ACC112 (cell line): Measurements from ENCODE around the gene FRMD4A.

ENCODE experiments used
- H2AFZ ChIP-seq: fragments of 200-600 bp; sonication (generic); one replicate; pipeline ENCODE4 v1.6.0; 2017; ENCODE audit warnings: antibody characterized with exemption, low read length; ENCODE audit not compliant: unreplicated experiment
- H3K27ac ChIP-seq: fragments of 200-600 bp; sonication (generic); 2 replicates; pipeline ENCODE4 v1.5.1; 2014; ENCODE audit warnings: low read depth, mild to moderate bottlenecking, antibody characterized with exemption, low read length, moderate library complexity
- H3K27me3 ChIP-seq: fragments of 200-600 bp; sonication (generic); 2 replicates; pipeline ENCODE4 v1.6.1; 2014; ENCODE audit warnings: mild to moderate bottlenecking, antibody characterized with exemption, low read length, moderate library complexity, mixed read lengths; ENCODE audit not compliant: insufficient read depth
- H3K36me3 ChIP-seq: fragments of 200-600 bp; sonication (generic); 2 replicates; pipeline ENCODE4 v1.6.1; 2016; ENCODE audit warnings: mild to moderate bottlenecking, antibody characterized with exemption, low read length, moderate library complexity, mixed read lengths; ENCODE audit not compliant: insufficient read depth
- H3K4me1 ChIP-seq: fragments of 200-600 bp; sonication (generic); one replicate; pipeline ENCODE4 v1.6.1; 2016; ENCODE audit warnings: low read length, mixed read lengths; ENCODE audit not compliant: insufficient read depth, unreplicated experiment, control insufficient read depth
- H3K4me3 ChIP-seq: fragments of 200-600 bp; sonication (generic); 2 replicates; pipeline ENCODE4 v1.5.1; 2014; ENCODE audit warnings: mild to moderate bottlenecking, low read depth, low read length
- H3K79me2 ChIP-seq: fragments of 200-600 bp; sonication (generic); one replicate; pipeline ENCODE4 v1.6.0; 2016; ENCODE audit warnings: low read length; ENCODE audit not compliant: control insufficient read depth, unreplicated experiment, insufficient read depth

The FRMD4A gene

GRCh38 chr10:14261336-14261735, 69.4 kb downstream of the FRMD4A start:
- Histone ChIP-seq H3K27ac (no peak overlapping the region), H3K36me3 (no peaks in the 10 kb centered on the region), H2AFZ (no peak overlapping the region), H3K4me3 (no peak overlapping the region), H3K4me1 (no peaks in the 10 kb centered on the region), H3K27me3 (peaks cover 75% of the 10 kb centered on the region), H3K79me2 (no peaks in the 10 kb centered on the region)

DNA sequence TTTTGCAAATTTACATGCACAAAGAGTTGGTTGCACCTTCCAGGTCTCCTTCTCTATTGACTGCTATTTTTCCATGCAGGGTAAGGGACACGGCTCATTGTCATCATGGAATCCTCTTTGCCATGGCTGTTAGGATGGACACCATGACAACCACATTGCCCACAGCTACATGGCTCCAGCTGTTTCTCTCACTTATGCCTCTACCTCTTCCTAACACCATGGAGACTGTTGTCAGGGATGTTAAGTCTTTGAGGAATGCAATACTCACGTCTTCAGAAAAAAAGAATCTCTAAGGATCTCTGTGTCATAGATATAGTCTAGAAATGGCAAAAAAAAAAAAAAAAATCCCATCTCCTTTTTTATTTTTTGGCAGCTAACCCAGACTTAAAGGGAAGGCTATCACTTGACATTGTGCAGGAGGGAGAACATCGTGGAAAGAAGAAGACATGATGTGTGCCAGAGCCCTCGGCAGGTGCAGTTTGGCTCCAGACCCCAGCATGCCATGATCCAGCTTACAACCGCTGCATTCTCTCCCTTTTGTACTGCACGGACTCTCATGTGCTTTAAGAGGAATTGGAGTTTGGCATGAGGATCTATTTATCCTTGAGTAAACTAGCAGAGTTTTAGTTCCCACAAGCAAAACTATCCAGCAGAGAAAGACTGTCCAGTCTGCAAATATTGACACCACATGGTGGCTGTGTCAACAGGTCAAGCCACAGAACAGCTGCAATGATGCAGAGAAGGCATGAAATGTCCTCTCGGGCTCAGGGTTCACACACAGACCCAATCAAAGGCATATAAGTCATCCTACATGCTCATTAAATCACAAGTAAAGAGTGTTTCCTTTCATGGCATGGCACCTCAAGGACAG, 70.8 kb downstream of the FRMD4A start:
- H3K4me3 ChIP-seq: no peak overlapping the region
- no peaks in the 10 kb centered on the region for H3K36me3 ChIP-seq
- no peaks in the 10 kb centered on the region for H3K79me2 ChIP-seq
- peaks cover 68% of the 10 kb centered on the region for H3K27me3 ChIP-seq
- no peak overlapping the region for H3K27ac ChIP-seq
- H2AFZ ChIP-seq: no peak overlapping the region
- H3K4me1 ChIP-seq: no peaks in the 10 kb centered on the region

GRCh38 chr10:14254368-14254767, 76.4 kb downstream of the FRMD4A start:
- no peak overlapping the region for H3K27ac ChIP-seq
- no peaks in the 10 kb centered on the region for H3K4me1 ChIP-seq
- H3K36me3 ChIP-seq: no peaks in the 10 kb centered on the region
- H3K4me3 ChIP-seq: no peak overlapping the region
- no peak overlapping the region for H2AFZ ChIP-seq
- H3K79me2 ChIP-seq: no peaks in the 10 kb centered on the region
- peaks cover 62% of the 10 kb centered on the region for H3K27me3 ChIP-seq

- H3K36me3 ChIP-seq: no peaks in the 10 kb centered on the region
- H3K27me3 ChIP-seq: peaks cover 58% of the 10 kb centered on the region
- H3K4me3 ChIP-seq: no peak overlapping the region
Measured at GRCh38 chr10:14253711-14254110, 77.0 kb downstream of the FRMD4A start.

DNA sequence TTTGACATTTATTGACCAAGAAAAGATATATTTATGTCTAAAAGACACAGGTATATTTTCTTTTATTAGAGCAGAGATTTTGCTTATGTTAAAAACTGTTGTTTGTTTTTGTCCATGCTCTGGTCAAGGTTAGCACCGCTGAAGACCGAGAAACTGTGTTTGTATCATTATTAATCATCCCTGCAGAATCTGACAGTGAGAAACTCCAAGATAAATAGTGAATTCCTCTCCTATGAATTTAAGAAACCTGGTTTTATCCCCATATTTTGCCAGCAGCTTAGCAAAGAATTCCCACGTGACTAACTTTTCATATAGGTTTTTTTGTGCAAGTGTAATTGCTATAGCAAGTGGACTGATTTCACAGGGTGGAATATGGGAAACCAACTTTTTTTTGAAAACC, 77.6 kb downstream of the FRMD4A start:
- H3K4me3 ChIP-seq: no peak overlapping the region
- no peak overlapping the region for H3K27ac ChIP-seq
- no peaks in the 10 kb centered on the region for H3K4me1 ChIP-seq
- H2AFZ ChIP-seq: no peak overlapping the region
- H3K79me2 ChIP-seq: no peaks in the 10 kb centered on the region
- H3K36me3 ChIP-seq: no peaks in the 10 kb centered on the region
- peaks cover 53% of the 10 kb centered on the region for H3K27me3 ChIP-seq

More at GRCh38 chr10:14253711-14254110, 77.0 kb downstream of the FRMD4A start:
- Histone ChIP-seq H3K79me2 (no peaks in the 10 kb centered on the region), H3K27ac (no peak overlapping the region), H3K4me1 (no peaks in the 10 kb centered on the region), H2AFZ (no peak overlapping the region)

DNA sequence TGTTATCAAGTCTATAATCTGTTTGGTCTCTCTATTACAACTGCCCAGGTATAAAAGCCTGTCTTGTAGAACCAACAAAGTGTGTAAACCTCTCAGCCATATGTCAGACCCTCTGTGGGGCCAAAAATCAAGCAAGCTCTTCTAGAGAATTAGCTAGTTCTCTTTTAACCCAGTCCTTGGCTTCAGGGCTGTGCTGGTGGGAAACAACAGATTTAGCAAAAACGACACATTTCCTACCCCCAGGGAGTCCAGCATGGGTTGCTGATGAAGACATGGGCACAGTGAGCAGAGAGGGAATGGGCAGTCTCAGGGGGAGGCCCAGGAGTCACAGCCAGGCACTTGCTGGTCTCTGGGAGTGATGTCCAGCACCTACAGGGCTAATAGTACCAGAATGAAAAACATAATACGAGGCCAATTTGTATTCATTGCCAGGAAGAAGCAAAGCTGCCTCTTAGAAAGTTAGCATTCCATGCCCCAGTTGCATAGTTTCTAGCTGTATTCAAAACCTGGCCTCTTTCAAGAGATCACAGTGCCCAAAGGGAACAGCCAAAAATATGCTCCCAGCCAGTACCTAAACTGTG, 80.1 kb downstream of the FRMD4A start:
- Histone ChIP-seq H3K4me3 (no peak overlapping the region), H3K36me3 (no peaks in the 10 kb centered on the region), H3K79me2 (no peaks in the 10 kb centered on the region), H3K27me3 (peaks cover 44% of the 10 kb centered on the region), H3K4me1 (no peaks in the 10 kb centered on the region), H3K27ac (no peak overlapping the region), H2AFZ (no peak overlapping the region)

DNA sequence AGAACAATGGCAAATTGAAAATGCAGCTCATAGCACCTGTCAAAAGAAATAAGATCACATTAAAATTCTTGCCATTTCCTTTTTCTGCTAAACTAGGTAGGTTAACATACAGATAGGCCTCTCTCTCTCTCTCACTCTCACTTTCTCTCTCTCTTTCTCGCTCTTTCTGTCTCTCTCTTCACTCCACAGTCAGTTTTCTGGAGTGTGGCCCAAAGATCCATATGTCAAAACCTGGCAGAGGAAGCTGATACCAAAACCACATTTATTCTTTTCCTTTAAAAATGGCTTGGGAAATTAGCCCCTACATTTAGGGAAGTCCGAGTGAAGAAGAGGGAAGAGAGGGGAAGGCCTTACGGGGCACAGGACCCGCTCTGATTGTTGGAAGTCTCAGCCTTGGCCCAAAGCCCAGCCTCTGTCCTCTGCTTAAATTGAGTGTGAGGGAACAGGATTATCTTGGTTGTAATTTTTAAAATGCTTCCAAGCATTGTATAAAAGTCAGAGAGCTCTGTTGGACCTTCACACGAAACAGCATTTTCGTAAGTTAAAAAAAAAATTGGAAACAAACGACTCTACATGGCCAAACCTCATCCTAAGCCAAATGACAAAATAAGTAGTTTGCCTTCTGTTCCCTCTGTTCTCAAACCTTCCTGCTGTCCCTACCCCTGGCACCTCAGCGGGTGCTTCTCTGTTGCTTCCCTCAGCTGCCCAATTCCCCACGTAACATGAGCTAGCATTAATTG, 83.2 kb downstream of the FRMD4A start:
- Histone ChIP-seq H3K27ac (no peak overlapping the region), H3K4me1 (peaks cover 11% of the 10 kb centered on the region), H3K36me3 (no peaks in the 10 kb centered on the region), H2AFZ (no peak overlapping the region), H3K79me2 (no peaks in the 10 kb centered on the region), H3K4me3 (no peak overlapping the region), H3K27me3 (peaks cover 20% of the 10 kb centered on the region)

DNA sequence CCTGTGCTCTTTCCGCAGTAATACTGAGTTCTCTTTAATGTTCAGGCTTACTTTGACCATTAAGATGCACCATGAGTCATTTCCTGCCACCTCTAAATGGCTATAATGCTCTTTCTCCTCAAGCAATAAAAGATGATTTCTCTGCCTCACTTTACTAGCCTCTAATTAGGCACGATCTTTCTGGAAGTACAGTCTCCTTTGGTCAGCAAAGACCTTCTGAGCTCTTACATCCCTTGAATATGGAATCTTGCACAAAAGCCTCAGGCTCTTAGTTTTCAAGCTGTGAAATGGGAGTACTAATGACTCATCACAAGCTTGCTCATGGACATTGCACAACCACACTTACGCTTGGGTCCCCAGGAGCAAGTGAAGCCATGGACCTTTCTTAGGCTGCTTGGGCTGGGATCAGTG, 85.9 kb downstream of the FRMD4A start:
- H3K27me3 ChIP-seq: peaks cover 19% of the 10 kb centered on the region
- no peaks in the 10 kb centered on the region for H3K36me3 ChIP-seq
- H3K79me2 ChIP-seq: no peaks in the 10 kb centered on the region
- H3K4me1 ChIP-seq: peaks cover 11% of the 10 kb centered on the region
- H3K4me3 ChIP-seq: no peak overlapping the region
- H3K27ac ChIP-seq: no peak overlapping the region
- H2AFZ ChIP-seq: no peak overlapping the region

- H3K27me3 ChIP-seq: peaks cover 23% of the 10 kb centered on the region
- H3K36me3 ChIP-seq: no peaks in the 10 kb centered on the region
- H3K27ac ChIP-seq: no peak overlapping the region
- H3K4me3 ChIP-seq: no peak overlapping the region
- H3K79me2 ChIP-seq: no peaks in the 10 kb centered on the region
- H2AFZ ChIP-seq: no peak overlapping the region
- peaks cover 11% of the 10 kb centered on the region for H3K4me1 ChIP-seq
Measured at GRCh38 chr10:14244147-14244546, 86.6 kb downstream of the FRMD4A start.

DNA sequence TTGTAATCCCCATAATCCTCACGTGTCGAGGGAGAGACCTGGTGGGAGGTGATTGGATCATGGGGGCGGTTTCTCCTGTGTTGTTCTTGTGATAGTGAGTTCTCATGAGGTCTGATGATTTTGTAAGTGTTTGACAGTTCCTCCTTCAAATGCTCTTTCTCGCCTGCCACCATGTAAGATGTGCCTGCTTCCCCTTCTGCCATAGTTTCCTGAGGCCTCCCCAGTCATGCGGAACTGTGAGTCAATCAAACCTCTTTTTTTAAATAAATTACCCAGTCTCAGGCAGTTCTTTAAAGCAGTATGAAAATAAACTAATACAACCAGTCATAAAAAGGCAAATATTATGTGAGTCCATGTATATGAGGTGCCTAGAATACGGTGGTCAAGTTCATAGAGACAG, 87.5 kb downstream of the FRMD4A start:
- Histone ChIP-seq H3K4me3 (no peak overlapping the region), H3K4me1 (peaks cover 11% of the 10 kb centered on the region), H3K27ac (no peak overlapping the region), H3K36me3 (no peaks in the 10 kb centered on the region), H3K79me2 (no peaks in the 10 kb centered on the region), H2AFZ (no peak overlapping the region), H3K27me3 (peaks cover 27% of the 10 kb centered on the region)
